ENCODE measurements around the gene METTL16. TPM values are rescaled to one million over a fixed set of nuclear protein-coding genes. Genes with fewer than 3 reads are reported as not detected.

The METTL16 gene
- total and polyA plus RNA-seq, 2 of the 4 experiments (the other 2 are of a cell fraction): 11.8 to 15.4 TPM

- CTCF ChIA-PET: no interaction called here
Measured at GRCh38 chr17:2482218-2482617, 29.5 kb downstream of the METTL16 start.

More at GRCh38 chr17:2482218-2482617, 29.5 kb downstream of the METTL16 start:
- Histone ChIP-seq H3K14ac (replicated peaks; ENCODE audit: low read depth, low read length) (no peak overlapping the region; the same call in 1 of the 2 replicates), H2BK5ac (ENCODE audit: low read depth, low read length, poor library complexity, severe bottlenecking) (no peak overlapping the region), H2AK9ac (replicated peaks; ENCODE audit: low read depth, low read length, poor library complexity) (no peak overlapping the region), H2AK5ac (ENCODE audit: low read depth, low read length) (no peak overlapping the region), H3K23ac (ENCODE audit: low read depth, low read length) (no peak overlapping the region), H3K9me1 (ENCODE audit: insufficient read depth, low read length) (peaks cover 13% of the 10 kb centered on the region), H4K5ac (ENCODE audit: low read depth, low read length) (no peak overlapping the region), H2BK15ac (ENCODE audit: low read depth, low read length) (no peak overlapping the region), H3K18ac (ENCODE audit: low read depth, low read length) (no peak overlapping the region), H3K4me1 (ENCODE audit: control insufficient read depth, insufficient read depth, low read length) (peaks cover 6% of the 10 kb centered on the region; the same call in 1 of the 2 replicates), H2BK20ac (ENCODE audit: low read depth, low read length) (no peak overlapping the region), H4K20me1 (ENCODE audit: insufficient read depth, low read length) (peaks cover 4% of the 10 kb centered on the region), H3K9ac (ENCODE audit: low read depth, low read length) (no peak overlapping the region), H3K4me3 (ENCODE audit: insufficient read depth, low read depth, low read length) (no peak overlapping the region), H3K4me2 (ENCODE audit: low read depth, low read length) (no peak overlapping the region), H2BK120ac (ENCODE audit: low read depth, low read length) (no peak overlapping the region), H3K27me3 (ENCODE audit: control insufficient read depth, insufficient read depth, low read length) (no peaks in the 10 kb centered on the region), H4K91ac (ENCODE audit: insufficient read depth, low read depth, low read length) (no peak overlapping the region), H3K36me3 (ENCODE audit: control insufficient read depth, insufficient read depth, low read length) (peaks cover 1% of the 10 kb centered on the region; the same call in 1 of the 2 replicates), H3K9me3 (ENCODE audit: control insufficient read depth, insufficient read depth, low read length) (no peaks in the 10 kb centered on the region), H3K56ac (ENCODE audit: extremely low read depth, insufficient read depth, low read length) (no peak overlapping the region), H3K79me1 (ENCODE audit: low read depth in 1 of 2, low read length in 2 of 2) (peaks cover 35 to 59% of the 10 kb centered on the region in 2 experiments), H2AFZ (replicated peaks; ENCODE audit: low read length, poor library complexity) (no peak overlapping the region), H3K4ac (ENCODE audit: low read depth, low read length) (no peak overlapping the region), H3K27ac (ENCODE audit: insufficient read depth, low read length) (no peak overlapping the region), H4K8ac (ENCODE audit: low read depth in 2 of 2, low read length in 2 of 2) (no peak overlapping the region)
- TF ChIP-seq RFX5 (IDR thresholded peaks at IDR 0.05; ENCODE audit: low read depth, low read length): no peak
- TF ChIP-seq CHD1 (IDR thresholded peaks at IDR 0.05; ENCODE audit: low read depth, low read length): no peak
- no peak for TF ChIP-seq CTCF (conservative IDR thresholded peaks at IDR 0.05; ENCODE audit: low read depth, low read length)
- TF ChIP-seq, protein P1, sequence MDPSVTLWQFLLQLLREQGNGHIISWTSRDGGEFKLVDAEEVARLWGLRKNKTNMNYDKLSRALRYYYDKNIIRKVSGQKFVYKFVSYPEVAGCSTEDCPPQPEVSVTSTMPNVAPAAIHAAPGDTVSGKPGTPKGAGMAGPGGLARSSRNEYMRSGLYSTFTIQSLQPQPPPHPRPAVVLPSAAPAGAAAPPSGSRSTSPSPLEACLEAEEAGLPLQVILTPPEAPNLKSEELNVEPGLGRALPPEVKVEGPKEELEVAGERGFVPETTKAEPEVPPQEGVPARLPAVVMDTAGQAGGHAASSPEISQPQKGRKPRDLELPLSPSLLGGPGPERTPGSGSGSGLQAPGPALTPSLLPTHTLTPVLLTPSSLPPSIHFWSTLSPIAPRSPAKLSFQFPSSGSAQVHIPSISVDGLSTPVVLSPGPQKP (IDR thresholded peaks at IDR 0.05; ENCODE audit: borderline replicate concordance, low read depth, low read length): no peak
- TF ChIP-seq NFE2L2 (IDR thresholded peaks at IDR 0.05; ENCODE audit: low read depth, low read length): no peak
- TF ChIP-seq USF2 (IDR thresholded peaks at IDR 0.05; ENCODE audit: low read depth, low read length): no peak
- no peak for TF ChIP-seq RAD21 (IDR thresholded peaks at IDR 0.05; ENCODE audit: low read length)
- no peak for TF ChIP-seq BHLHE40 (IDR thresholded peaks at IDR 0.05; ENCODE audit: low read depth, low read length)
- TF ChIP-seq RCOR1 (IDR thresholded peaks at IDR 0.05; ENCODE audit: insufficient replicate concordance, low read length): no peak
- TF ChIP-seq SMC3 (IDR thresholded peaks at IDR 0.05; ENCODE audit: low read depth, low read length): no peak
- no peak for TF ChIP-seq MAZ (IDR thresholded peaks at IDR 0.05; ENCODE audit: borderline replicate concordance, low read depth, low read length)
- no peak for TF ChIP-seq CEBPB (IDR thresholded peaks at IDR 0.05; ENCODE audit: low read depth, low read length)
- TF ChIP-seq MXI1 (IDR thresholded peaks at IDR 0.05; ENCODE audit: borderline replicate concordance, low read depth, low read length): no peak
- TF ChIP-seq FOS (IDR thresholded peaks at IDR 0.05; ENCODE audit: low read depth, low read length): no peak
- no peak for TF ChIP-seq POLR2A (IDR thresholded peaks at IDR 0.05; ENCODE audit: low read depth, low read length)
- no peak for TF ChIP-seq MAFK (IDR thresholded peaks at IDR 0.05; ENCODE audit: low read depth, low read length)
- in situ Hi-C loops (cut with MboI; ENCODE audit: low sequenced_read_pairs): no loop called here
- BruUV-seq (replicated peaks): no TSS peak
- ATAC-seq (ENCODE audit: low read depth) (no peak), DNase-seq (no peak)
- POLR2A ChIA-PET (ENCODE audit: unreplicated experiment): no interaction called here
- no CpG with 5 or more reads among the region's 7 CpGs for WGBS, 2 experiments (ENCODE audit: extremely low coverage in 2 of 2, insufficient read length in 1 of 2)
- dilution Hi-C loops (cut with HindIII; ENCODE audit: low sequenced_read_pairs, unreplicated experiment): no loop called here
- intact Hi-C loops (cut with micrococcal nuclease): loop anchor here (1.0 kb wide), 1 partner anchor 19 kb away; no protein-coding TSS in a partner anchor
